Measurements from ENCODE around the gene C1GALT1. TPM values are rescaled to one million over a fixed set of nuclear protein-coding genes. Genes with fewer than 3 reads are reported as not detected.

Gene C1GALT1
- total RNA-seq, 1 experiment from 2014 or later, result 16.3 TPM

GRCh38 chr7:7266257-7266881 lies 84.0 kb downstream of the C1GALT1 start:
- no peak for DNase-seq
- Histone ChIP-seq H3K4me3 (no peak overlapping the region), H3K27me3 (no peaks in the 10 kb centered on the region; the same call in 1 of the 2 replicates), H3K9me3 (no peaks in the 10 kb centered on the region), H3K36me3 (no peaks in the 10 kb centered on the region)

DNA sequence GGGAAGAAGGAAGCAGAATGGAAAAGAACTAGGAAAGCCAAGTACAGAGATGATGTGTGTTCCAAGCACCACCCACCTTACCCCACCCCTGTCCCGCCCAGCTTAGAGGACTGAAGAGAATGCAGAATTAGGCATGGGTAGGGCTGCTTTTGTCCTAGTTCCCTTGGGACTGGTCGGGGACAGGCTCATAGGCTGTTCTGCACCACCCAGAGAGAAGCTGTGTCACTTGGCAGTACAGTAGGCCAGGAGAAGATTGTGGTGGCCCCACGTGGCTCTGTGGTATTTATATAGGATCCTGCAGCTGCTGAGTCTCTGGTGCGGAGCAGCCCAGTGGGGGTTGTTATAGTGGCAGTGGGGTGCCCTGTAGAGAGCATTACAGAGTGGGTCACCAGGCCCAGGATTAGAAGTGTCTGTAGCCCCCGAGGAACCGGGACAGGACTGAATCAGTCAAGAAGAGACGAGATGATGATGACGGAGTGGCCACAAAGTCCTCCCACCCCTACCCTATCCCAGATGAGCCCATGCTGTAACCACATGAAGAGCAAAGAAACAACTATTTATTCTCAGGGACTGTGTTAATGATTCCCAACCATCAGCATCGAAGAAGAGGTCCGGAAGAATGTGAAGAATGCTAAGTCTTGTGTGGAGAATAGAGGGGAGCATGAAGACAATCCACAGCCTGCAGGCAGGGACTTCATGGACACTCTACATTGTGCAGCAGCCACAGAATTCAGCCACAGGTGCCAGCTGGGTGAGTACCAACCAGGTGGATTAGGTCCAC lies 88.9 kb downstream of the C1GALT1 start:
- Histone ChIP-seq H3K27me3 (no peaks in the 10 kb centered on the region; the same call in 1 of the 2 replicates), H3K4me3 (no peak overlapping the region), H3K9me3 (no peaks in the 10 kb centered on the region), H3K36me3 (no peaks in the 10 kb centered on the region)
- DNase-seq, result no peak

DNA sequence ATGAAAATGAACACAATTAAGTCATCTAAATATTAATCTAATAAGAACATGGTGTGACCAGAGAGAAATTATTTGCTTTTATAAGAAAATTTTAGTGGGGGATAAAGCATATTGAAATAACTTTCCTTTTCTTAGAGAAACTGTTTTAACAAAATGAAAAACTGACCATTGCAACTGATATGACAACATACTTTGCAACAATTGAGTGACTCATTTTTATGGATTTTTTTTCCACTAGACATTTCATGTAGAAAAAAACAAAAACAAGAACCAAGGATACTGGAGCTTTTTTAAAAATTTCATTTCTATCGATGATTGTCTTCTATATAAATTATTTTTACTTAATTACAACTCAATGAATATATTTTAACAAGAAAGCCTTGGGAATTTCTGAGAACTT lies 90.0 kb downstream of the C1GALT1 start:
- Histone ChIP-seq H3K27me3 (no peaks in the 10 kb centered on the region; the same call in 1 of the 2 replicates), H3K9me3 (no peaks in the 10 kb centered on the region), H3K4me3 (no peak overlapping the region), H3K36me3 (no peaks in the 10 kb centered on the region)
- DNase-seq, result no peak

- no peak overlapping the region for H3K4me3 ChIP-seq
- H3K27me3 ChIP-seq, result no peaks in the 10 kb centered on the region
- peak; percentile 6 for DNase-seq
- no peaks in the 10 kb centered on the region for H3K9me3 ChIP-seq
- no peaks in the 10 kb centered on the region for H3K36me3 ChIP-seq
These were observed 92.4 kb downstream of the C1GALT1 start for GRCh38 chr7:7274782-7275181.

DNA sequence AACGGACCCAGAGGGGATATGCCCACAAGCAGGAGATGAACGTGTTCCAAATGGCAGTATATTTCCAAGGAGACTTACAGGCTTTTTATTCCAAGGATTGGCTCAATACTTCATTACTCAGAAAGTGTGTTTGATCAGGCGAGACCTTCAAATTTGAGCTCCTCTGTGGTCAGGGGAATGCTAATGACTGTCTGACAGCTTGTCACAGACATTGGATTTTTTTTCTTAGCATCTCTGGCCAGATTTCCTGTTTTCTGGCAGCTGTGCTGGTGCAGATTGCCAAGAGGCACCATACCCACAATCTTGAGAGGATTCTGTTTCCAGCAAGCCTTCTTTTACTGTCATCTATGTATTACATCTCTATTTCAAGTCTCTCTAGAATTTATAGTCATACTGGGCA lies 93.8 kb downstream of the C1GALT1 start:
- no peaks in the 10 kb centered on the region for H3K36me3 ChIP-seq
- peak; percentile 16 for DNase-seq
- no peaks in the 10 kb centered on the region for H3K27me3 ChIP-seq
- no peak overlapping the region for H3K4me3 ChIP-seq
- no peaks in the 10 kb centered on the region for H3K9me3 ChIP-seq

- no peak for DNase-seq
- Histone ChIP-seq H3K36me3 (no peaks in the 10 kb centered on the region), H3K9me3 (no peaks in the 10 kb centered on the region), H3K27me3 (no peaks in the 10 kb centered on the region), H3K4me3 (no peak overlapping the region)
These were observed 108.2 kb downstream of the C1GALT1 start for GRCh38 chr7:7290429-7291122.

- DNase-seq, result no peak
These were observed 109.7 kb downstream of the C1GALT1 start for GRCh38 chr7:7292085-7292484.

DNA sequence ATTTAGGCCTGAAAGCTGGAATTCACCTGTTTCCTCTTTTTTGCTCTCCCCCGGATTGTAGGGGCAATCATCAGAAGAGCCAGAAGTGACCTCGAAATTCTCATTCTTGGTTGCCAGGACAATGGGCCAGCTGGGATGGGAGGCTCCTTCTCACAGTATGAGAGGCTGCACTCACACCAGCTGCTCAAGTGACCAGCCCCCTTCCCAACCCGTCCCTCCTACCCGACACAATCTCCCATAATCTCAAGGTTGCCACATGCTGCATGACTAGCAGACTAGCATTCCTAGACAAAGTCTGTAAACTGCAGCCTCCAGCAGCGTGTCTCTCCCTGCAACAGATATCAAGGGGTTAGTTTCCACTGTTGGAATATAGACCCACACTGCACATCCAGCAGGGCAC lies 110.3 kb downstream of the C1GALT1 start:
- Histone ChIP-seq H3K27me3 (no peaks in the 10 kb centered on the region), H3K4me3 (no peak overlapping the region), H3K9me3 (no peaks in the 10 kb centered on the region), H3K36me3 (no peaks in the 10 kb centered on the region)
- DNase-seq, result no peak

More at GRCh38 chr7:7292085-7292484, 109.7 kb downstream of the C1GALT1 start:
- Histone ChIP-seq H3K4me3 (no peak overlapping the region), H3K36me3 (no peaks in the 10 kb centered on the region), H3K27me3 (no peaks in the 10 kb centered on the region), H3K9me3 (no peaks in the 10 kb centered on the region)

GRCh38 chr7:7293092-7293491 lies 110.7 kb downstream of the C1GALT1 start:
- Histone ChIP-seq H3K36me3 (no peaks in the 10 kb centered on the region), H3K9me3 (no peaks in the 10 kb centered on the region), H3K4me3 (no peak overlapping the region), H3K27me3 (no peaks in the 10 kb centered on the region)
- DNase-seq, result no peak

DNA sequence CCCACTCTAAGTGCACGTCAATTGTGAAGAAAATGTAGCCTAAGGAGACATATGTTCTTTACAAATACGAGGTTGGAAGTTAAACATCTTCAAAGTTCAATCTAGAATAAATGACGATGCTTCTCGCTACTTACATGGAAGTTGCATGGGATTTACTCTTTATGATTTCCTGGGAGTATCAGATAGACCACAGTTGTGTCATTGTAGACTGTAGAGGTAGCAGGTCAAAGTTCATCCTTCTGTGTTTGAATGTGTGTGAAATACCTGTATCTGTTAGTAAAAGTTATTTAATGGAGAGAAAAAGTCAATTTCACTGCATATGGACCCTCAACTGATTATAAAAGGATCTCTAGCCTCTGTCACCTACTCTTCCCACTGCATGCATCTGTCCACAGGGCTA lies 112.6 kb downstream of the C1GALT1 start:
- H3K36me3 ChIP-seq, result no peaks in the 10 kb centered on the region
- DNase-seq, result no peak
- no peaks in the 10 kb centered on the region for H3K27me3 ChIP-seq
- no peaks in the 10 kb centered on the region for H3K9me3 ChIP-seq
- no peak overlapping the region for H3K4me3 ChIP-seq
